ENCODE results near the gene PADI1.

The PADI1 gene

GRCh38 chr1:17270891-17271765 is 66.2 kb downstream of the PADI1 start:
- DNase-seq (ENCODE audit: low read depth in 2 of 2): no peak

GRCh38 chr1:17272066-17272465 is 67.1 kb downstream of the PADI1 start:
- DNase-seq (ENCODE audit: low read depth in 2 of 2): no peak

- no peak for DNase-seq (ENCODE audit: low read depth in 2 of 2)
Observed at GRCh38 chr1:17272646-17273045, 67.7 kb downstream of the PADI1 start.

DNA sequence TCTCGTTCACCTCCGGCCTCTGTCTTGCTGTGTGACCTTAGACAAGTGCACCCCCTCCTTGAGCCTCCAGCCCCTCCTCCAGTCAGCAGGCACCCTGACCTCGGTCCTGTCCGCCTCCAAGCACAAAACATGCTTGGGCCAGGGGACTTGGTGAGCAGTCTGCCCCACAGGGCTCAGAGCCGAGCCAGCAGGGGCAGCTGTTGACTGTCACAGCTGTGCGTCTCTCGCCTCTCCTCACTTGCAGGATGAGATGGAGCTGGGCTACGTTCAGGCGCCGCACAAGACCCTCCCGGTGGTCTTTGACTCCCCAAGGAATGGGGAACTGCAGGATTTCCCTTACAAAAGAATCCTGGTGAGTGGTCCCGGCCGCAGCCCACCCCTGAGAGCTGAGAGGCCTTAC is 68.2 kb downstream of the PADI1 start:
- DNase-seq (ENCODE audit: low read depth in 2 of 2): no peak

DNA sequence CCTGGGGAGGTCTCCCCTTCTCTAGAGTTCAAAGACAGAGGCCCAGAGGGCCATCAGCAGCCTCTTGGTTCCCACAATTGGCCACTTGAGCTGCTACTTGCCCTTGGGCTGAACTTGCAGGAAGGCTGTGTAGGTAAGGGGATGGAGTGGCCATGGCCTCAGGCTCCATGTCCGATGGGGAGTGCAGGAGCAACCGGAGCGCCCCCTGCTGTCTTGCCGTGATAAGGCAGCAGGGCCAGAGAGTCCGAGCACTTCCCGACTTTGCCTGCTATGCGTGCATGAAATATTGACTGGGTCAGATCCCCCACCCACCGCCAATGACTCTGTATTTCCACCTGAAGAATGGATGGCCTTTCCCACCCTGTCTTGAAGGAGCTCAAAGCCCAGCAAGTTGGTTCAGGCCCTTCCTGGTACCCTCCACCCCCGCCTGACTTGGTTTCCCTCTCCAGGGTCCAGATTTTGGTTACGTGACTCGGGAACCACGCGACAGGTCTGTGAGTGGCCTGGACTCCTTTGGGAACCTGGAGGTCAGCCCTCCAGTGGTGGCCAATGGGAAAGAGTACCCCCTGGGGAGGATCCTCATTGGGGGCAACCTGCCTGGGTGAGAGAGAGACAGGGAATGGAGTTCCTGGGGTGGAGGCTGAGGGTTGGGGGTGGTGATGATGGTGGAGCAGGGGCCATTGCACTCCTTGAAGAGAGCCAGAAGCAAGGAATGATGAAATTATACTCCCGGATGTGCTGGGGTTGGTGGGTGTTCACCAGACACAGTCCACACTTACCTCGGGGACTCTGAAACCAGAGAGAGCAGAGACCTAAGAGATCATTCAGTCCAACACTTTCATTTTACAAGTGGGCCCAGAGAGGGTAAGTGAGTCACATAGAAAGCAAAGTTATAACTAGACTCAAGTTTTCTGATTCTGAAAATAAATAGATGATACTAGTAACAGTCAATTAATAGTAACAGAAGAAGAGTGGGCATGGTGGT is 69.5 kb downstream of the PADI1 start:
- peak; percentile 6 to 21 for DNase-seq (ENCODE audit: low read depth in 2 of 2)

- DNase-seq (ENCODE audit: low read depth in 2 of 2): no peak
Observed at GRCh38 chr1:17276568-17276967, 71.6 kb downstream of the PADI1 start.

DNA sequence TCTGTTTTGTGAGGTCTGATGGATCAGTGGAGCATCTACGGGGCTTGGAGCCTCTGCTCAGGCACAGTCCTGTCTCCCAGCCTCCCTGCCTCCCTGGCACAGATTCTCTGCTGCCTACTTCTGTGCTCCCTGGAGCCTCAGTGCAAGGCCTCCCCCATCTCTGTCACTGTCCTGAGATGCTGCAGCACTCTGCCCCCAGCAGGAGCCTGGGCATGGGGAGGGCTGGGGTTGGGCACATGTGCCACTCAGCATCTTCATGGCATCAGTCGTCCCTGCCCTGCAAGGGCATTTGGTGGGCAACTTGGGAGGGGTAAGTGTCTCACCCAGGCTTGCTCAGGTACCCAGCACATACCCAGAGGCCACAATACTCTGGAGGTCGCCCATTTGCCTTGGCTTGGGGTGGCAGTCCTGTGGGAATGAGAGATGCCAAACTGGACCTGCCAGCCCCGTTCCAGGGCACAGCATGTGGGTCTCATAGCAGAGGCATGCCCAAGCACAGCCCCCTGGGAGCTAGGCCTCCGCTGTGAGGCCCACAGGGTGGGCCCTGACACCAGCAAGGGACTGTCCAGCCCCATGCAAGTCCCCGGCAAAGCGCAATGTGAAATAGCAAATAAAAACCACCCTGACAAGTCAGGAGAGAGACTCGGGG is 72.7 kb downstream of the PADI1 start:
- no peak for DNase-seq (ENCODE audit: low read depth in 2 of 2)

- no peak for DNase-seq (ENCODE audit: low read depth in 2 of 2)
Observed at GRCh38 chr1:17278996-17279830, 74.3 kb downstream of the PADI1 start.

DNA sequence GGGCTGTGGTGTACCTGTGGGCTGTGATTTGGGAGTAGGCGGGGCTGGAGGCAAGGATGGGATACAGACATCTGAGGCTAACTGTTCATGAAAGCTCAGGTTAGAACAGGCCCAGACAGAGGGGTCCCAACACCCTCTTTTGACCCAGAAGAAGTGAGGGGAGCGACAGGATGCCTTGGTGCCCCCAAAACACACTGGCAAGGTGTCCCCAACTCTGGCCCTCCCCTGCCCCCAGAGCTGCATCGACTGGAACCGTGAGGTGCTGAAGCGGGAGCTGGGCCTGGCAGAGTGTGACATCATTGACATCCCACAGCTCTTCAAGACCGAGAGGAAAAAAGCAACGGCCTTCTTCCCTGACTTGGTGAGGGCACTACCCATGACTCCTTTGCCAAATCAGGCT is 75.5 kb downstream of the PADI1 start:
- no peak for DNase-seq (ENCODE audit: low read depth in 2 of 2)

DNA sequence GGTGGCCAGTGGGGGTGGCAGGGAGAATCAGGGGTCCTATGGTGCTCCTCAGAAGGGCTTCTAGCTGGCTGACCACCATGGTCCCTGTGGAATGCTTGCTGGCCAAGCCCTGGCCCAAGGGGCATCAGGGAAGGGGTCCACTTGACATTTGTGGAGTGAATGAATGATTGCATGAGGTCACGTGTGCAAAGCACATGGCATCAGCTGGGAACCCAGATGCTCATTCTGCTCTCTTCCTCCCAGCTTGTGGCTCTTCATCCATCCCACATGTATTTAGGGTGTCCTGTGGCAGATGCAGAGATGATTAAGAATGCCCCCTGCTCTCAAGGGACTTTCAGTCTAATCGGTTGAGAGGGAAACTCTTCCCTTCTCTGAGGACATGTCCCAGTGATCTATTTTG is 76.0 kb downstream of the PADI1 start:
- DNase-seq (ENCODE audit: low read depth in 2 of 2): no peak

DNA sequence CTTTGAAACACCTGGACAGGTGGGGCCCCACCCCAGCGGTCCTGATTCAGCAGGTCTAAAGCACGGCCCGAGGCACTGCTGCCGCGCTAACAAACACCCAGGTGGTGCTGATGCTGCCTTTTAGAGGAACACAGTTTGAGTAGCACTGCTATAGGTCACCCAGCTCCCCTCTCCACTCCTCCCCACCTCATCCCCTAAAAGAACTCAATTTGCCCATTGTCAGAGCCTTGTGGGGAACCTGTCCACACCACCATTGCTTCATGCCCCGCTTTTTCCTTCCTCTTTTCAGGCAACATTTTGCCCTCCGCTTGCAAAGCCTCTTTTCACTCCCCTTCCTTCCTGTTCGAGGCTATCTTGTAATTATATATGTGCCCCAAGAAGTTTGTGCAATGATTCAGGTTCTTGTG is 76.8 kb downstream of the PADI1 start:
- no peak for DNase-seq (ENCODE audit: low read depth in 2 of 2)

GRCh38 chr1:17282836-17283235 is 77.9 kb downstream of the PADI1 start:
- DNase-seq (ENCODE audit: low read depth in 2 of 2): no peak

DNA sequence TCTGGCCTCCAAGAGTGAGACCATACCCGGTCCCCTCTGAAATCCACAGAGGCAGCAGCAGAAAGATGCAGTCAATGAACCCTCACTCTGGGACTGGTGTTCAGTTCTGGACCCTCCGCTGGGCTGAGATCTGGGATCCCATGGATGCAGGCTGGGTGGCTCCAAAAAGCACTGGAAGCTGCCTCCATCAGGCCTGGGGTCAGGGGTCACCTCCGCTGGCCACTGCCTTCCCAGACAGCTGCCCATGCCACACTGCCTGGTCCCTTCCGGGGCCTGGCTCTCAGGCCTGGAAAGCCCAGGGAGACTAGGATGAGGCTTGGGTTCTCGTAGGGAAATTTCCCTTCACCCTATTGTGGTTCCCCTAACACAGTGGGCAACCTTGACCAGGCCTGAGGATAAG is 81.7 kb downstream of the PADI1 start:
- no peak for DNase-seq (ENCODE audit: low read depth in 2 of 2)

- no peak for DNase-seq (ENCODE audit: low read depth in 2 of 2)
Observed at GRCh38 chr1:17287130-17287776, 82.3 kb downstream of the PADI1 start.

GRCh38 chr1:17289721-17290120 is 84.8 kb downstream of the PADI1 start:
- DNase-seq (ENCODE audit: low read depth in 2 of 2): no peak

- no peak for DNase-seq (ENCODE audit: low read depth in 2 of 2)
Observed at GRCh38 chr1:17290553-17290952, 85.6 kb downstream of the PADI1 start.

GRCh38 chr1:17292299-17293160 is 87.6 kb downstream of the PADI1 start:
- no peak for DNase-seq (ENCODE audit: low read depth in 2 of 2)

- no peak for DNase-seq (ENCODE audit: low read depth in 2 of 2)
Observed at GRCh38 chr1:17293681-17294425, 88.9 kb downstream of the PADI1 start.

DNA sequence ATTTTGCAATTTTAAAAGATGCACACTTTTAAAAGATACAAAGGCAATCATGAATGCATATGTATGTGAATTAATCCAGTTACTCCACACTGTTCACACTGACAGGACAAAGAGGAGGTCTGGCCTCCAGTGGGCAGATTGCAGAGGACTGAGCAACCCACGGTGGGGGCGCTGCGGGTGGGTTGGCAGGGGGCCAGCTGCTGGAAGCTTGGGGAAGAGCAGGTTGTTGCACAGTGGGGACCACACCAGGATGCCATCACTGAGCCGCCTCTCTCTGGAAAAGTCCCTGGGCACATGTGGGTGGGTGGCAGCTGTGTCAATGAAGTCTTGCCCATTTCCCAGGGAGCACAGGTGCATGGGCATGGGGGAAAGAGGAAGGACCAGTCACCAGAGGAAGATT is 90.4 kb downstream of the PADI1 start:
- DNase-seq (ENCODE audit: low read depth in 2 of 2): no peak
